Mesodermal cell (in vitro differentiated cells): Measurements from ENCODE around the gene RCBTB1.
A peak's percentile ranks its signal among the peaks of the same experiment; 100 is the strongest.
"Not testable (repeated sequence)": the region's sequence is repeated elsewhere in the genome, so short reads cannot be mapped to it uniquely, and the experiment has no call there.

ENCODE experiments used
- H3K27ac ChIP-seq: 2 replicates; pipeline ENCODE4 v1.7.0; 2013; ENCODE audit warnings: mild to moderate bottlenecking, low read depth, low read length, moderate library complexity; ENCODE audit not compliant: severe bottlenecking
- H3K36me3 ChIP-seq: 2 replicates; pipeline ENCODE4 v1.7.1; 2013; ENCODE audit warnings: mild to moderate bottlenecking, low read length, moderate library complexity; ENCODE audit not compliant: control insufficient read depth, insufficient read depth
- H3K4me1 ChIP-seq: one replicate; pipeline ENCODE4 v1.7.1; 2013; ENCODE audit warnings: mild to moderate bottlenecking, low read length; ENCODE audit not compliant: insufficient read depth, control insufficient read depth, poor library complexity, severe bottlenecking
- H3K4me3 ChIP-seq: 2 replicates; pipeline ENCODE4 v1.7.0; 2013; ENCODE audit warnings: low read length, control low read depth, mild to moderate bottlenecking; ENCODE audit not compliant: insufficient read depth, poor library complexity, severe bottlenecking; ENCODE audit errors: extremely low read depth
- H3K9me3 ChIP-seq: 2 replicates; pipeline ENCODE4 v1.7.1; 2013; ENCODE audit warnings: mild to moderate bottlenecking, low read length, moderate library complexity; ENCODE audit not compliant: control insufficient read depth
- WGBS, 2 experiments: methylation state at CpG; one replicate each; pipeline ENCODE4 v1.1.5; 2013; ENCODE audit warnings: missing lambda C conversion rate in 2 of 2; ENCODE audit not compliant: insufficient coverage in 2 of 2; 5-methylcytosine and 5-hydroxymethylcytosine counted together

RCBTB1 gene

DNA sequence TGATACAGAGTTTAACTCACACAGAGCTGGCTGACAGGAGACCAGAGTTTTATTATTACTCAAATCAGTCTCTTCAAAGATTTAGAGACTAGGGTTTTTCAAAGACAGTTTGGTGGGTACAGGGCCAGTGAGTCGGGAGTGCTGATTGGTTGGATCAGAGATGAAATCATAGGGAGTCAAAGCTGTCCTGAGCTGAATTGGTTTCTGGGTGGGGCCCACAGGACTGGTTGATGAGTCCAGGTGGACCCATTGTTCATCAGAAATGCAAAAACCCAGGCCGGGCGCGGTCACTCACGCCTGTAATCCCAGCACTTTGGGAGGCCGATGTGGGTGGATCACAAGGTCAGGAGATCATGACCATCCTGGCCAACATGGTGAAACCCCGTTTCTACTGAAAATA is 17.3 kb upstream of the RCBTB1 start:
- H3K4me1 ChIP-seq, H3K27ac ChIP-seq, H3K9me3 ChIP-seq, H3K4me3 ChIP-seq, H3K36me3 ChIP-seq: not testable (repeated sequence)
- WGBS, 2 experiments = 94% methylated on average over 7 of the region's 7 CpGs

DNA sequence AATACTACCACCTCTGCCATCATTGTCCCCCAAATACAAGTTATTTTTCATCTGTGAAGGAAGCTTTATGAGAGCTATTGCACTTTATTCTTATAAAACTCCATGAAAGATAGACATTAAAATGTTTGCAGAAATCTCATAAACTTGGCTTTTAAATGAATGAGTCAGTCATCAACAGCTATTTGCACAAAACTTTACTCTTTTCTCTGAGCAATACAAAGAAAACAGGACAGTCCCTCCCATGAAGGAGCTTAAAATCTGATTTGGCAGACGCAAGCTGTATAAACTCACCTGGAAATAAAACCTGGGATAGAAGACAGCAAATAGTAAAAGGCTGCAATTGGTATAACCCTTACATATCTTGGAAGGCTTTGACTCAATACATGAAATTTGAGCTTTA is 16.6 kb upstream of the RCBTB1 start:
- no peaks in the 10 kb centered on the region for H3K4me1 ChIP-seq
- no peak overlapping the region for H3K27ac ChIP-seq
- WGBS, 2 experiments = 57% methylated on average over 1 of the region's 1 CpG; no CpG with 5 or more reads in 1 of the 2 experiments
- no peak overlapping the region for H3K4me3 ChIP-seq
- no peaks in the 10 kb centered on the region for H3K9me3 ChIP-seq
- no peaks in the 10 kb centered on the region for H3K36me3 ChIP-seq

DNA sequence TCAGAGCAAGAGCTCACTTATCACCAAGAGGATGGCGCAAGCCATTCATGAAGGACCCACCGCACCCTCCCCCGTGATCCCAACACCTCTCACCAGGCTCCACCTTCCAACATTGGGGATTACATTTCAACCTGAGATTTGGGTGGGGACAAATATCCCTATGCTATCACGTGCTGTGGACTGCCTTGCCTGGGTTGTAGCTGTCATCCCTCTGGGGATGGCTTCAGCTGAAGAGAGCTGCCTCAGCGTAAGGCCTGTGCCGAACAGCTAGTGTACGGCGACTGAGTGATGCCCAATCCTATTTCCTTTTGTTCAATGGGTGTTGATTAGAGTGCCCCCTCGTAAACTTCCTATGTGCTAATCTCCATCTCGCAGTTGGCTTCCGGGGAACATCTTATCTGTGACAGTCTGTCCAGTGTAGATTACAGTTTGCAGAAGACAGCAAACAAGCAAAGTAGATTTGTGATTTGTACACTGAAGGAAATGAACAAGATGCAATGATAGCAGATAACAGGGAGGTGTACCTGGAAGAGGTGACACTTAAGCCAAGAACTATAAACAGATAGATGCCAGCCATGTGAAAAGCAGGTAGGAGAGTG is 11.8 kb upstream of the RCBTB1 start:
- H3K36me3 ChIP-seq = no peaks in the 10 kb centered on the region
- H3K27ac ChIP-seq = no peak overlapping the region
- no peaks in the 10 kb centered on the region for H3K9me3 ChIP-seq
- WGBS, 2 experiments = 92 to 93% methylated on average over 6 to 10 of the region's 11 CpGs
- no peak overlapping the region for H3K4me3 ChIP-seq
- H3K4me1 ChIP-seq = no peaks in the 10 kb centered on the region

DNA sequence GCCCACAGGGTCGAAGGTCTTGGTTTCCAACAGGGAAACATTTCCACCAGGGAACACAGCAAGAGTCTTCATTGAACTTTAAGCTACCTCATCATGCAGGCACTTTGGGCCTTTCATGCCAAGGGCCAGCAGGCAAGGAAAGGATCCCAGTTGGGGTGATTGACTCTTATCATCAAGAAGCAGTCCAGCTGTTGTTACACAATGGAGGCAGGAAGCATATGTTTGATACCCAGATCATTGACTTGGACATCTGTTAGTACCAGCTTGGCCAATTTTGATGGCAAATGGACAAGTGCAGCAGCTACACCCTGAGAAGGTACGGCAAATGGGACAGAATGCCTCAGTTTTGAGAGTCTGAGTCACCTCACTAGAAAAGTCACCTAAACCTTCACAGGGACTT is 10.9 kb upstream of the RCBTB1 start:
- Histone ChIP-seq H3K9me3 (no peaks in the 10 kb centered on the region), H3K27ac (no peak overlapping the region), H3K4me1 (no peaks in the 10 kb centered on the region), H3K36me3 (no peaks in the 10 kb centered on the region), H3K4me3 (no peak overlapping the region)
- 53 to 75% methylated on average over 2 of the region's 2 CpGs for whole genome bisulfite sequencing, 2 experiments

DNA sequence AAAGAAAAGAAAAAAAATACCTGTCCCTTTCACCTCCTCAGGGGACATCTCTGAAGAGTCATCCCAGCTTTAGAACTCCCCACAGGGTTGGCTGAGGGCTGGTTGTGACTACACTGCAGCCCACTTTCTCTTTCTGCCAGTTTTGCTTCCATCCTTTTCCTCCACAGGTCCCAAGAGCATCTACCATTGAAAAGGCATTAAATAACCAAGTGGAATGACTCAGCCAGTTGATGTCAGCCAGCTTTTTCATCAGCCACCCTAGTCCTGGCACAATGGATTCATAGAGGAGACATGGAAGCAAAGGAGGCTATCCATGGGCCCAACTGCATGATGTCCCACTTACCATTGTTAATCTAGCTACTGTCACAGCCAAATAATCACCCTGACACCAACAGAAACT is 9.2 kb upstream of the RCBTB1 start:
- Histone ChIP-seq H3K36me3 (no peaks in the 10 kb centered on the region), H3K4me1 (no peaks in the 10 kb centered on the region), H3K27ac (no peak overlapping the region), H3K9me3 (no peaks in the 10 kb centered on the region), H3K4me3 (no peak overlapping the region)

DNA sequence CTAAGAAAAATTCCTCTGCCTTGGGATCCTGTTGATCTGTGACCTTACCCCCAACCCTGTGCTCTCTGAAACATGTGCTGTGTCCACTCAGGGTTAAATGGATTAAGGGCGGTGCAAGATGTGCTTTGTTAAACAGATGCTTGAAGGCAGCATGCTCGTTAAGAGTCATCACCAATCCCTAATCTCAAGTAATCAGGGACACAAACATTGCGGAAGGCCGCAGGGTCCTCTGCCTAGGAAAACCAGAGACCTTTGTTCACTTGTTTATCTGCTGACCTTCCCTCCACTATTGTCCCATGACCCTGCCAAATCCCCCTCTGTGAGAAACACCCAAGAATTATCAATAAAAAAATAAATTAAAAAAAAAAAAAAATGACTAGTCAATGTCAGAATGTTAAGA is 8.5 kb upstream of the RCBTB1 start:
- WGBS, 2 experiments = no CpG with 5 or more reads among the region's 4 CpGs
- H3K27ac ChIP-seq, H3K9me3 ChIP-seq, H3K4me1 ChIP-seq, H3K36me3 ChIP-seq, H3K4me3 ChIP-seq: not testable (repeated sequence)

DNA sequence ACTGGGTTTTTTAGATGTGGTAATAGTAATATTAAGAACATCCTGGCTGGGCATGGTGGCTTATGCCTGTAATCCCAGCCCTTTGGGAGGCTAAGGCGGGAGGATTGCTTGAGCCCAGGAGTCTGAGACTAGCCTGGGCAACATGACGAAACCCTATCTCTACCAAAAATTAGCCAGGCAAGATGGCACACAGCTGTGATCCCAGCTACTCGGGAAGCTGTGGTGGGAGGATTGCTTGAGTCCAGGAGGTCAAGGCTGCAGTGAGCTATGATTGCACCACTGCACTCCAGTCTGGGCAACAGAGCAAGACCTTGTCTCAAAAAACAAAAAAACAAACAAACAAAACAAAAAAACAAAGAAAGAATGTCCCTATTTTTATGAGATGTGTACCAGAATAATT is 5.4 kb upstream of the RCBTB1 start:
- 84 to 86% methylated on average over 1 to 3 of the region's 3 CpGs for WGBS, 2 experiments

DNA sequence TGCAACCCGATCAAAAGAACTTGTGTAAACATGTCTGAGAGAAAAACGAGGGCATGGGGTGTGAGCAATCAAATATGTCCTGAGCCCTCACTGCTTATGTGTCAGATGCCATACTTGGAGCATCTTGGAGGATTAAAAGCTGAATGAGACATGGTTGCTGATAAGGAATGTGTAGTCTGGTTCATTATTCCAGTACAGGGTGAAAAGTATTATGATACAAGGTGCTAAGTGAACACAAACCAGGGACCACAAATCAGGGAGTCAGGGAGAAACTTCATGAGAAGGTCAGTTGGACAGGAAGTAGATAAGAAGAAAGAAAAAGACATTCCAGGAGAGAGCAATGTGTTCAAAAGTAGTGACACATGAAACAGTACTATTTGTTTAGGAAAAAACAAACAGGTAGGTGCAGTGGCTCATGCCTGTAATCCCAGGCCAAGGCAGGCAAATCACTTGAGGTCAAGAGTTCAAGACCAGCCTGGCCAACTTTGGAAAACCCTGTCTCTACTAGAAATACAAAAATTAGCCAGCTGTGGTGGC is 2.0 kb upstream of the RCBTB1 start:
- Histone ChIP-seq H3K27ac (no peak overlapping the region), H3K4me1 (peaks cover 5% of the 10 kb centered on the region), H3K4me3 (no peak overlapping the region), H3K9me3 (no peaks in the 10 kb centered on the region), H3K36me3 (peaks cover 5% of the 10 kb centered on the region)
- WGBS, 2 experiments = 84% methylated on average over 2 of the region's 2 CpGs

More for the DNA sequence above, 5.4 kb upstream of the RCBTB1 start:
- H3K36me3 ChIP-seq, H3K9me3 ChIP-seq, H3K27ac ChIP-seq, H3K4me1 ChIP-seq, H3K4me3 ChIP-seq: not testable (repeated sequence)

DNA sequence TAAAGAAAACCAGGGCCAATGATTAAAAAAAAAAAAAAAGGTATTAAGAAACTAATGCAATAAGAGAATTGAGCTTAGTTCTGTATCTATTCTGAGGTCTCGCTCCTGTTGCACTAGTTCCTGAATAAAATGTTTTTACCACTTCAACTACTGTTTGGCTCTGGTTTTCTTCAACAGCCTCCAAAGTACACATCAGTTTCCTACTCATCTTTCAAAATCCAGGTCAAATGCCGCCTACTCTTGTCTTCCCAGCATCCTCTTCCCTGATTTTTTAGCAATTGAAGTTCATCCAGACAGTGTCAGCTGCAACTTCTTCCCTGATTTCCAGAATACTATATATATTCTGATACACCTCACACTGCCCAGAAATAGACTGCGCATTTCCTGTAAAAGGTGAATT is 1.4 kb upstream of the RCBTB1 start:
- WGBS, 2 experiments = 96 to 100% methylated on average over 1 to 2 of the region's 3 CpGs
- Histone ChIP-seq H3K36me3 (peaks cover 12% of the 10 kb centered on the region), H3K4me3 (no peak overlapping the region), H3K27ac (no peak overlapping the region), H3K4me1 (peaks cover 5% of the 10 kb centered on the region), H3K9me3 (no peaks in the 10 kb centered on the region)

DNA sequence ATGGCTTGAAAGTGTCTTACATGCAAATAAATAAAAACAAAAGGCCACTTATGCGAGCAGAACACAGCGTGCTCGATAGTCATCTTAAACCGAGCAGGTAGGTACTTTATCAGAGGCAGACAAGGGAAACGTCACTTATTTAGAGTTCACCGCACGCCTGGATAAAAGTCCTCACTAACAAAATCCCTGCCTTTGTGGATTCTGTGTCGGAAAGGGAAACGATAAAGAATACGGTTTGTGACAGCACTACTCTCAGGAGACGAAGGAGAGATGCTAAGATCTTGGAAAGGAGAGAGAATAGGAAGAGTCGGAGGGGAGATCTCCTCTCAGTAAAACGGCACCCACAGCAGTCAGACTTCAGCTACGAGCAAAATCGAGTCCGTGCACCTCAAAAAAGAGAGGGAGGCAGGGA is 581 bp downstream of the RCBTB1 start:
- H3K36me3 ChIP-seq = peaks cover 28% of the 10 kb centered on the region
- H3K4me1 ChIP-seq = peaks cover 5% of the 10 kb centered on the region
- H3K4me3 ChIP-seq = peak overlapping the region; percentile 83
- 0 to 3% methylated on average over 6 to 7 of the region's 16 CpGs for WGBS, 2 experiments
- no peak overlapping the region for H3K27ac ChIP-seq
- no peaks in the 10 kb centered on the region for H3K9me3 ChIP-seq

DNA sequence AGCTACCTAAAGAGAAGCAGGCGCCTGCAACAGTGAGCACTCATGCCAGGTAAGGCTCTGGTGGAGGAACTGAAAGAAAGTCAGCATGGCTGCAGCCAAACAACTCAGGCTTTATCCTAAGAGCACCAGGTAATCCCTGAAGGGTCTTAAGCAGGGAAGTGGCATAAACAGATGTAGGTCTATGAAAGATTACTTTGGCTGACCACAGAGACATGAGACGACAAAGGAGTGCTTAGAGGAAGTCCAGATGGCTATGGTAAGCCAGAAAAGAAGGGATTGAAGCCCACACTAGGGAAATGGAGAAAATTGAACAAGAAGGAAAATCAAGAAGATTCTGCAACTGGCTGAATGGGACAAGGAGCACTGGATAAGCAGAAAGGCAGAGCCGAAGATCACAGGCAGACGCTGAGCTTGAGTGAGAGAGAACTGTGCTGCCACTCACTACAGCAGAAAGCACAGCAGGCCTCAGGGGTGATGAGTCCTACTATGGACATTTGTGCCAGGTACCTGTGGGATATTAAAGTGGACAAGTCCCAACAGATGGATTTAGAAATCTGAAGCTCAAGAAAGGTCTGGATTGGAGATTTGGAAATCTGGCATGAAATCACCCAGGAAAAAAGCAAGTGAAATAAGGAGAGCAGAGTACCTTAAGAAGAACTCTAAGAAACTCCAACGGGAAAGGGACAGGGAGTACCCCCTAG is 4.2 kb downstream of the RCBTB1 start:
- WGBS, 2 experiments = 91 to 93% methylated on average over 5 of the region's 5 CpGs
- Histone ChIP-seq H3K27ac (no peak overlapping the region), H3K36me3 (peaks cover 29% of the 10 kb centered on the region), H3K4me3 (no peak overlapping the region), H3K4me1 (peaks cover under 1% of the 10 kb centered on the region), H3K9me3 (no peaks in the 10 kb centered on the region)
